Mesenchymal stem cell (in vitro differentiated cells and primary cell): ENCODE results near the gene NDUFV3.

ENCODE experiments used
- DNase-seq: peaks from one replicate; pipeline ENCODE4 v3.0.0-alpha.2; 2013
- H2AFZ ChIP-seq: one replicate; pipeline ENCODE4 v1.6.1; 2013; ENCODE audit warnings: low read depth, mild to moderate bottlenecking, control low read depth, inconsistent platforms, low read length, moderate library complexity
- H2AK5ac ChIP-seq: 2 replicates; pipeline ENCODE4 v1.6.1; 2013; ENCODE audit warnings: low read length, moderate library complexity, mild to moderate bottlenecking, inconsistent platforms; ENCODE audit not compliant: severe bottlenecking
- H2BK120ac ChIP-seq: one replicate; pipeline ENCODE4 v1.6.1; 2013; ENCODE audit warnings: low read depth, mild to moderate bottlenecking, inconsistent platforms, low read length, moderate library complexity
- H2BK12ac ChIP-seq, 2 experiments: one replicate each; pipeline ENCODE4 v1.6.1; 2013; ENCODE audit warnings: inconsistent platforms in 2 of 2, low read length in 2 of 2, mild to moderate bottlenecking in 2 of 2, moderate library complexity in 2 of 2, control low read depth in 1 of 2
- H2BK15ac ChIP-seq: one replicate; pipeline ENCODE4 v1.6.1; 2013; ENCODE audit warnings: mild to moderate bottlenecking, low read depth, inconsistent platforms; ENCODE audit not compliant: poor library complexity, severe bottlenecking
- H2BK5ac ChIP-seq: 2 replicates; pipeline ENCODE4 v1.6.1; 2013; ENCODE audit warnings: low read depth, mild to moderate bottlenecking, low read length, control low read depth, inconsistent platforms; ENCODE audit not compliant: poor library complexity, severe bottlenecking
- H3K14ac ChIP-seq, 2 experiments: one replicate each; pipeline ENCODE4 v1.6.1; 2013; ENCODE audit warnings: inconsistent platforms in 2 of 2, low read length in 2 of 2, control low read depth in 1 of 2, mild to moderate bottlenecking in 1 of 2, moderate library complexity in 1 of 2
- H3K18ac ChIP-seq, 2 experiments: one replicate each; pipeline ENCODE4 v1.6.1; 2013; ENCODE audit warnings: inconsistent platforms in 2 of 2, low read length in 2 of 2, control low read depth in 1 of 2, low read depth in 1 of 2, mild to moderate bottlenecking in 1 of 2
- H3K23ac ChIP-seq, 2 experiments: one replicate each; pipeline ENCODE4 v1.6.1; 2013; ENCODE audit warnings: inconsistent platforms in 2 of 2, low read length in 2 of 2, mild to moderate bottlenecking in 2 of 2, moderate library complexity in 2 of 2, control low read depth in 1 of 2
- H3K27ac ChIP-seq: 2 replicates; pipeline ENCODE4 v1.5.1; 2013; ENCODE audit warnings: mild to moderate bottlenecking, moderate library complexity, low read length, control low read depth, inconsistent platforms; ENCODE audit not compliant: poor library complexity, severe bottlenecking
- H3K27me3 ChIP-seq, 2 experiments: 2 replicates each; pipeline versions ENCODE4 v1.6.1 to v1.7.0; 2013; ENCODE audit warnings: low read length in 2 of 2, mild to moderate bottlenecking in 2 of 2, moderate library complexity in 2 of 2, control low read depth in 1 of 2, inconsistent platforms in 1 of 2; ENCODE audit not compliant: control insufficient read depth in 1 of 2, insufficient read depth in 1 of 2
- H3K36me3 ChIP-seq, 2 experiments: 2 replicates each; pipeline versions ENCODE4 v1.6.1 to v1.7.0; 2013; ENCODE audit warnings: low read length in 2 of 2, control low read depth in 1 of 2, inconsistent platforms in 1 of 2, low read depth in 1 of 2, mild to moderate bottlenecking in 1 of 2; ENCODE audit not compliant: insufficient read depth in 2 of 2, control insufficient read depth in 1 of 2
- H3K4ac ChIP-seq, 2 experiments: one replicate each; pipeline ENCODE4 v1.6.1; 2013; ENCODE audit warnings: inconsistent platforms in 2 of 2, low read length in 2 of 2, mild to moderate bottlenecking in 2 of 2, moderate library complexity in 2 of 2, control low read depth in 1 of 2, low read depth in 1 of 2
- H3K4me1 ChIP-seq: 2 replicates; pipeline ENCODE4 v1.6.1; 2013; ENCODE audit warnings: low read depth, low read length, control low read depth; ENCODE audit not compliant: control insufficient read depth, insufficient read depth
- H3K4me2 ChIP-seq: 2 replicates; pipeline ENCODE4 v1.6.1; 2013; ENCODE audit warnings: low read length, mild to moderate bottlenecking, inconsistent platforms; ENCODE audit not compliant: poor library complexity, severe bottlenecking
- H3K4me3 ChIP-seq, 2 experiments: 2 replicates each; pipeline versions ENCODE4 v1.5.1 to v1.7.0; 2013; ENCODE audit warnings: low read length in 2 of 2, mild to moderate bottlenecking in 2 of 2, control low read depth in 1 of 2, low read depth in 1 of 2; ENCODE audit not compliant: insufficient read depth in 1 of 2
- H3K79me1 ChIP-seq: replicated peaks from 2 replicates; pipeline ENCODE4 v1.6.1; 2013; ENCODE audit warnings: mild to moderate bottlenecking, control low read depth, low read length, inconsistent platforms; ENCODE audit not compliant: poor library complexity, severe bottlenecking
- H3K9ac ChIP-seq: 2 replicates; pipeline ENCODE4 v1.7.0; 2013; ENCODE audit warnings: mild to moderate bottlenecking, low read length, moderate library complexity
- H3K9me3 ChIP-seq: 2 replicates; pipeline ENCODE4 v1.7.0; 2013; ENCODE audit warnings: mild to moderate bottlenecking, low read length; ENCODE audit not compliant: control insufficient read depth
- H4K8ac ChIP-seq: one replicate; pipeline ENCODE4 v1.6.1; 2013; ENCODE audit warnings: inconsistent platforms, mild to moderate bottlenecking, low read length, moderate library complexity
- H4K91ac ChIP-seq: one replicate; pipeline ENCODE4 v1.6.1; 2013; ENCODE audit warnings: mild to moderate bottlenecking, low read length, inconsistent platforms
- WGBS: methylation state at CpG from one replicate; pipeline ENCODE4 v1.1.7; 2013; ENCODE audit warnings: mixed read lengths; 5-methylcytosine and 5-hydroxymethylcytosine counted together

NDUFV3 gene

GRCh38 chr21:42858957-42859890 lies 33.9 kb upstream of the NDUFV3 start:
- Histone ChIP-seq H3K4me3 (no peak overlapping the region), H4K8ac (no peak overlapping the region), H3K9me3 (no peaks in the 10 kb centered on the region), H3K23ac (no peak overlapping the region), H2BK15ac (no peak overlapping the region), H2BK12ac (no peak overlapping the region), H2AK5ac (no peak overlapping the region), H3K4me1 (peaks cover 1% of the 10 kb centered on the region), H3K14ac (no peak overlapping the region), H3K27ac (no peak overlapping the region), H3K9ac (no peak overlapping the region), H3K4me2 (no peak overlapping the region), H3K4ac (no peak overlapping the region), H3K36me3 (peaks cover 82 to 87% of the 10 kb centered on the region in 2 experiments), H4K91ac (no peak overlapping the region), H3K27me3 (no peaks in the 10 kb centered on the region), H2AFZ (no peak overlapping the region), H3K18ac (no peak overlapping the region), H2BK5ac (no peak overlapping the region), H3K79me1 (peaks cover 64% of the 10 kb centered on the region), H2BK120ac (no peak overlapping the region)
- no peak for DNase-seq
- 96% methylated on average over 34 of the region's 34 CpGs for WGBS

DNA sequence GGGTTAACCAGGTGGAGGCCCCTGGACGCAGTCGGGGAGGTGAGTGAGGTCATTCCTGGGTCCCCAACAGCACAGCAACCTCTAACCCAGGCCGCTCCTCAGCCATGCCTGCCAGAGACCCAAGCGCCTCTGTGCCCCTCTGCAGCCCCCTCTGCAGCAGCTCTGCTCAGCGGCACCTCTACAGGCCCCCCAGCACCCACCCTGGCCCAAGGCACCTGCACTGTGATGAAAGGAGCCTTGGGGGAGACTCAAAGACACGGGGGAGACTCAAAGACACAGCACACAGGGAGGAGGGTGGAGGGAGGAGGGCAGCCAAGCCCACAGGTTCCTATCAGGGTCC lies 33.2 kb upstream of the NDUFV3 start:
- Histone ChIP-seq H3K27ac (no peak overlapping the region), H3K27me3 (no peaks in the 10 kb centered on the region)
- 100% methylated on average over 5 of the region's 6 CpGs for WGBS

DNA sequence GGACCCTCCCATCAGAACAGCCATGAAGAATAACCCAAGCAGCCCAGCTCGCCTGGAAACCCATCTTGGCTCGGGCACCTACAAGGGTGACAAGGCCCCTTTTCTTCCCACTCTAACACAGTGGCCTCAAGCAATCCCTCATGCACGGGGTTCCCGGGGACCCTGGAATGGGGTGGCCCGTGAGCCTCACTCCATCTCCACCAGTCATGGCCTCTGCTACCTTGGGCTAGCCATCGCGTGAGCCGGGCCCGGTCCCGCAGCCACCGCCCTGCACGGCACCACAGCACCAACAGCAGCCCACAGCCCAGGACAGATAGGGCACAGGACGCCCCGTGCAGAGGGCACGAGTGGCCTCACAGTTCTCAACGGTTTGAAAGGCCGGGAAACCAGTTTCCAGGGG lies 32.8 kb upstream of the NDUFV3 start:
- 96% methylated on average over 17 of the region's 17 CpGs for WGBS
- H3K9me3 ChIP-seq: no peaks in the 10 kb centered on the region
- H3K18ac ChIP-seq: no peak overlapping the region
- peaks cover 3% of the 10 kb centered on the region for H3K4me1 ChIP-seq
- no peak for DNase-seq
- no peak overlapping the region for H2AFZ ChIP-seq
- H2AK5ac ChIP-seq: no peak overlapping the region
- H2BK120ac ChIP-seq: no peak overlapping the region
- H3K9ac ChIP-seq: no peak overlapping the region
- no peak overlapping the region for H3K14ac ChIP-seq
- no peak overlapping the region for H2BK12ac ChIP-seq
- no peak overlapping the region for H3K4me2 ChIP-seq
- no peak overlapping the region for H3K23ac ChIP-seq
- no peaks in the 10 kb centered on the region for H3K27me3 ChIP-seq
- peaks cover 65% of the 10 kb centered on the region for H3K79me1 ChIP-seq
- no peak overlapping the region for H3K4ac ChIP-seq
- H3K36me3 ChIP-seq: peaks cover 71 to 86% of the 10 kb centered on the region in 2 experiments
- H3K4me3 ChIP-seq: no peak overlapping the region
- no peak overlapping the region for H3K27ac ChIP-seq
- no peak overlapping the region for H4K8ac ChIP-seq
- H4K91ac ChIP-seq: no peak overlapping the region
- H2BK5ac ChIP-seq: no peak overlapping the region
- no peak overlapping the region for H2BK15ac ChIP-seq

More for the DNA sequence above, 33.2 kb upstream of the NDUFV3 start:
- Histone ChIP-seq H3K14ac (no peak overlapping the region), H2BK120ac (no peak overlapping the region), H3K4me1 (peaks cover 3% of the 10 kb centered on the region), H3K9ac (no peak overlapping the region), H3K18ac (no peak overlapping the region), H3K4me3 (no peak overlapping the region), H4K91ac (no peak overlapping the region), H2BK12ac (no peak overlapping the region), H3K4ac (no peak overlapping the region), H2AK5ac (no peak overlapping the region), H2BK5ac (no peak overlapping the region), H2AFZ (no peak overlapping the region), H3K36me3 (peaks cover 76 to 87% of the 10 kb centered on the region in 2 experiments), H3K79me1 (peaks cover 66% of the 10 kb centered on the region), H3K9me3 (no peaks in the 10 kb centered on the region), H3K23ac (no peak overlapping the region), H4K8ac (no peak overlapping the region), H2BK15ac (no peak overlapping the region), H3K4me2 (no peak overlapping the region)
- no peak for DNase-seq

GRCh38 chr21:42861311-42861847 lies 31.7 kb upstream of the NDUFV3 start:
- H3K9ac ChIP-seq: no peak overlapping the region
- H3K36me3 ChIP-seq: peaks cover 61 to 86% of the 10 kb centered on the region in 2 experiments
- H4K8ac ChIP-seq: no peak overlapping the region
- H2AK5ac ChIP-seq: no peak overlapping the region
- H2BK15ac ChIP-seq: no peak overlapping the region
- no peak overlapping the region for H2BK12ac ChIP-seq
- no peak overlapping the region for H2AFZ ChIP-seq
- H3K79me1 ChIP-seq: peaks cover 62% of the 10 kb centered on the region
- H2BK5ac ChIP-seq: no peak overlapping the region
- peaks cover 3% of the 10 kb centered on the region for H3K4me1 ChIP-seq
- H3K4me3 ChIP-seq: no peak overlapping the region
- H3K14ac ChIP-seq: no peak overlapping the region
- no peak overlapping the region for H4K91ac ChIP-seq
- H2BK120ac ChIP-seq: no peak overlapping the region
- no peak overlapping the region for H3K23ac ChIP-seq
- H3K27me3 ChIP-seq: no peaks in the 10 kb centered on the region
- no peak for DNase-seq
- H3K4ac ChIP-seq: no peak overlapping the region
- no peak overlapping the region for H3K4me2 ChIP-seq
- 93% methylated on average over 10 of the region's 10 CpGs for whole genome bisulfite sequencing
- H3K9me3 ChIP-seq: no peaks in the 10 kb centered on the region
- no peak overlapping the region for H3K27ac ChIP-seq
- no peak overlapping the region for H3K18ac ChIP-seq
